Peyer's patch (tissue), 4 donors: ENCODE results near the gene CEP83. TPM values are rescaled to one million over a fixed set of nuclear protein-coding genes. Genes with fewer than 3 reads are reported as not detected.
A peak's percentile ranks its signal among the peaks of the same experiment; 100 is the strongest.

ENCODE experiments used
- DNase-seq, 3 donors: peaks; one replicate each; pipeline ENCODE4 v3.0.0-alpha.2; 2017 to 2019
- H3K27ac ChIP-seq, 4 donors: fragments of 200-600 bp; sonication (generic); one replicate each; pipeline ENCODE4 v1.5.1; 2016 to 2019
- H3K27me3 ChIP-seq, 2 donors: fragments of 200-600 bp; sonication (generic); one replicate each; pipeline ENCODE4 v1.5.1; 2019
- H3K36me3 ChIP-seq, 3 donors: fragments of 200-600 bp; sonication (generic); one replicate each; pipeline ENCODE4 v1.5.1; 2016 to 2019
- H3K4me1 ChIP-seq, 4 donors: fragments of 200-600 bp; sonication (generic); one replicate each; pipeline ENCODE4 v1.5.1; 2016 to 2019
- H3K4me3 ChIP-seq, 4 donors: fragments of 200-600 bp; sonication (generic); 1 replicate in 3 of 4; 2 replicates in 1 of 4; pipeline ENCODE4 v1.5.1; 2016 to 2019; ENCODE audit warnings: mild to moderate bottlenecking in 1 of 4
- H3K9me3 ChIP-seq, 4 donors: fragments of 200-600 bp; sonication (generic); one replicate each; pipeline ENCODE4 v1.5.1; 2016 to 2019; ENCODE audit warnings: mild to moderate bottlenecking in 1 of 4
- CTCF ChIP-seq, 6 experiments: fragments of 450-650 bp in 4 of 6; fragments of 200-600 bp in 2 of 6; sonication (generic) in 1 of 6; IDR thresholded peaks; one replicate each; pipeline ENCODE4 v1.5.1; 2017 to 2019; ENCODE audit warnings: antibody characterized with exemption in 6 of 6, mild to moderate bottlenecking in 3 of 6, moderate library complexity in 1 of 6
- POLR2A ChIP-seq, 2 donors: fragments of 450-650 bp; IDR thresholded peaks; one replicate each; pipeline ENCODE4 v1.5.1; 2017; ENCODE audit warnings: antibody characterized with exemption in 2 of 2, mild to moderate bottlenecking in 2 of 2, moderate library complexity in 2 of 2
- total RNA-seq, 4 donors: library from RNA; depleted of rRNA; stranded (reverse); fragments of >200 nt; gene quantifications; one replicate each; pipeline ENCODE4 v1.1.0, GENCODE V29; 2016

Gene CEP83
- total RNA-seq, 4 donors from 2014 or later, result 7.2 to 69.3 (median 17.4) TPM

DNA sequence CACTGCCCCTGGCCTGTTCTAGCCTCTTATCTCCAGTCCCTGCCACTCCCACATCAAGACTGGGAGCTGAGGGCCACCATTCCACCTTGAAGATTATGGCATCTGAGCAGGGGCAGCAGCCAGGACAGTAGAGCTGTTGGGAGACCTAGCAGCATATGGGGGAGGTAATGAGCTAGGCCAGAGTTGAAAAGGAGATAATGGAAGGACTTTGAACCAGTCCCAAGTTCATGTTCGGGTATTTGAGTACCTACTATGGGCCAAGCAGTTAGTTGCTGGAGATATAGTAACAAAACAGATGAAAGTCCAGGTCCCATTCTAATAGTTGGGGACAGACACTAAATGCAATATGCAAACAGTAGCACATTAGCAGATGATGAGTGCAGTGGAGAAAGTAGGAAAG, 159.8 kb downstream of the CEP83 start:
- H3K4me1 ChIP-seq, result peaks cover 0 to 6% (median 0%) of the 10 kb centered on the region in 4 donors
- H3K4me3 ChIP-seq, result no peak overlapping the region
- TF ChIP-seq POLR2A (IDR thresholded peaks at IDR 0.05), result no peak
- no peak for TF ChIP-seq CTCF (IDR thresholded peaks at IDR 0.05)
- no peaks in the 10 kb centered on the region for H3K9me3 ChIP-seq
- H3K36me3 ChIP-seq, result no peaks in the 10 kb centered on the region
- H3K27me3 ChIP-seq, result no peaks in the 10 kb centered on the region
- no peak overlapping the region for H3K27ac ChIP-seq
- peak in 1 of 3 donors; percentile 65 for DNase-seq

DNA sequence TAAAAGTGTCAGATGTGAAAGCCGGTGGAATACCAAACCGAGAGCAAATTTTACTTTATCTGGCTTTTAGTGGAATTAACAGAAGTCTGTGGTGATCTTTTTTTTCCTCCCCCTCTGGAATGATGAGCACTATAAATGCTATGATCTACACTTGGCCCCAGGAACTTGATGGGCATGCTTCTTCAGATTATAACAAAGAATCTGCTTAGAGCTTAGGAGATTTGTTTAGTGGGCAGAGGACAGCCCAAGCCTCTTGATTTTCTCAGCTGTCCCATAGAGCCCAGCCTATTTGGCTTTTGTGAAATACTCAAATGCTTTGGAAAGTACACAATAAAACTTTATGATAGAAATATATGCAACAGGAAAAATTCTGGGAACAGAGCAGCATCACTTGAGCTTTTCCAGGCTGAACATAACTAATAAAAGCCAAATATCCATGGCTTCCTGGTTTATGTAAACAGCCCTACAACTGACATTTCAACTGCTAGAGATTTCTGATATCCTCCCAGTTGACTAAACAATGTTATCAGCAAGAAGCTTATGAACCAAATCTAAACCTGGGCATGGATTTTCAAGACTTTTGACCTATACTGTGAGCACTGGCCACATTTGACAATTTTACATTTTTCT, 161.7 kb downstream of the CEP83 start:
- no peaks in the 10 kb centered on the region for H3K9me3 ChIP-seq
- H3K4me3 ChIP-seq, result no peak overlapping the region
- peak overlapping the region in 1 of 4 donors; percentile 26 for H3K27ac ChIP-seq
- no peaks in the 10 kb centered on the region for H3K36me3 ChIP-seq
- no peak for DNase-seq
- no peaks in the 10 kb centered on the region for H3K27me3 ChIP-seq
- TF ChIP-seq CTCF (IDR thresholded peaks at IDR 0.05) (no peak), POLR2A (IDR thresholded peaks at IDR 0.05) (no peak)
- peaks cover 0 to 6% (median 0%) of the 10 kb centered on the region in 4 donors for H3K4me1 ChIP-seq

- Histone ChIP-seq H3K27me3 (no peaks in the 10 kb centered on the region), H3K9me3 (no peaks in the 10 kb centered on the region), H3K36me3 (no peaks in the 10 kb centered on the region), H3K4me3 (no peak overlapping the region), H3K4me1 (peaks cover 0 to 6% (median 0%) of the 10 kb centered on the region in 4 donors), H3K27ac (peak overlapping the region in 1 of 4 donors; percentile 40)
- no peak for TF ChIP-seq POLR2A (IDR thresholded peaks at IDR 0.05)
- TF ChIP-seq CTCF (IDR thresholded peaks at IDR 0.05), result no peak
- no peak for DNase-seq
Observed at GRCh38 chr12:94297096-94297699, 162.5 kb downstream of the CEP83 start.

GRCh38 chr12:94290353-94290752, 169.3 kb downstream of the CEP83 start:
- H3K27ac ChIP-seq, result peak overlapping the region in 1 of 4 donors; percentile 26
- no peak for DNase-seq
- H3K27me3 ChIP-seq, result no peaks in the 10 kb centered on the region
- no peak overlapping the region for H3K4me3 ChIP-seq
- H3K9me3 ChIP-seq, result no peaks in the 10 kb centered on the region
- TF ChIP-seq POLR2A (IDR thresholded peaks at IDR 0.05) (no peak), CTCF (IDR thresholded peaks at IDR 0.05) (no peak)
- no peaks in the 10 kb centered on the region for H3K36me3 ChIP-seq
- peaks cover 0 to 7% (median 0%) of the 10 kb centered on the region in 4 donors for H3K4me1 ChIP-seq

DNA sequence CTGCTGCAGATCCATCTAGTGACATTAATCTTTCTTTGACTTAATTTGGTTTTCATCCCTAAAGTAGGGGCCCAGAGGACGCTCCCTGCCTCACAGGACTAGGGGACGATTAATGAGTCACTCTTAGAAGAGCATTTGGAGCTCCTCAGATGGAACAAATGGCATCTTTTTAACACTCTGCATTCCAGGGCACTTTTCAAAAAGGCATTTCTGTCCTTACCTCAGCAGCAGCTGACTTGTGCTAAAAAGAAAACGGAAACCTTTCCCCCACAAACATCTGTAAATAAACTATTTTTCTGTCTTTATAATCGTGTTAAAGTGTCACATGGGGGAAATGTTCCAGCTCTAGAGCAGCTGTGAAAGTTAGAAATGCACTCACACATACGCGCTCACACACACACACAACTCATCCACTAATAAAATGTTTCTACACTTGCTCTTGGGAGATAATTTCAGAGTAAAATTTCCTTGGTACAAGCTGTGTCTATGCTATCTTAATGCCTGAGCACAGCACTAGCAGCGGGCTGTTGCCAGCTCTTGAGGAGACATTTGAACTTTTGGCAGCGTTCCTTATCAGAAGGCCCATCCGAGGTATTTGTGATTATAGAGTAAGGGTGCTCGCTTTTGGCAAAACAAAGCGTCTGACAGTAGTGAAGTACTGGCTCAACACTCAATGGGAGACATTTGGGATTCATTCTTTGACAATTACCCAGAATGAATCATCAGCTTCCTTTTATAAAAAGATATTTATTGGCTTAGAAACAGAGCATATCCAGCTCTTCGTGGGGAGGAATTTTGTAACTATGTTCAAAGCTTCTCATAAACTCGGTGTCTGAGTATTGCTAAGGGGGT, 170.0 kb downstream of the CEP83 start:
- H3K27me3 ChIP-seq, result no peaks in the 10 kb centered on the region
- no peak overlapping the region for H3K4me3 ChIP-seq
- no peak for TF ChIP-seq CTCF (IDR thresholded peaks at IDR 0.05)
- no peak for TF ChIP-seq POLR2A (IDR thresholded peaks at IDR 0.05)
- H3K27ac ChIP-seq, result peak overlapping the region in 2 of 4 donors; percentile 26 to 30
- peaks cover 0 to 7% (median 0%) of the 10 kb centered on the region in 4 donors for H3K4me1 ChIP-seq
- no peaks in the 10 kb centered on the region for H3K36me3 ChIP-seq
- H3K9me3 ChIP-seq, result no peaks in the 10 kb centered on the region
- no peak for DNase-seq
